ENCODE results near the gene IFNL4. TPM values are rescaled to one million over a fixed set of nuclear protein-coding genes. Genes with fewer than 3 reads are reported as not detected.

The IFNL4 gene
- total RNA-seq, 1 experiment from 2014 or later = not detected

DNA sequence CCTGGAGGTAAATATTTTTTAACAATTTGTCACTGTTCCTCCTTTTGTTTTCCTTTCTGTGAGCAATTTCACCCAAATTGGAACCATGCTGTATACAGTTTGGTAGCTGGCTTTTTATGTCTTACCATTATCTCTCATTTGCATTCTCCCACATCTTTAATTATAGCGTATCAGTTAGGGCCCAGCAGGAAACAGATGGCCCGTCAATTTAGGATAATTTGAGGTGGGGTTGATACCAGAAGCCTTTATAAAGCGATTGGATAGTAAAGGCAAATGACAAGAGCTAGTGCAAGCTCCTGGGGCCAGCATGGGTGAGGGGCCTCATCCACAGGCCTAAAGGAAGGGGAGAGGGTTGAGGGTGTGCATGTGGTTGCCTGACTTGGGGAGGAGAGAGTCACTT lies 3.8 kb upstream of the IFNL4 start:
- Histone ChIP-seq H3K9me3 (ENCODE audit: control insufficient read depth, low read depth, low read length) (no peaks in the 10 kb centered on the region), H2AFZ (ENCODE audit: low read length) (no peak overlapping the region)
- peaks cover 95% of the 10 kb centered on the region for H3K27me3 Mint-ChIP-seq (ENCODE audit: low read depth)

More for the DNA sequence above, 3.8 kb upstream of the IFNL4 start:
- Histone ChIP-seq H4K5ac (ENCODE audit: insufficient read length, low read depth, low read length) (no peak overlapping the region), H2BK20ac (ENCODE audit: low read depth, low read length, poor library complexity, severe bottlenecking) (no peak overlapping the region), H3K4me1 (ENCODE audit: insufficient read depth, low read length) (no peaks in the 10 kb centered on the region), H3K23me2 (ENCODE audit: insufficient read length, low read depth, low read length, poor library complexity, severe bottlenecking) (peaks cover 5% of the 10 kb centered on the region), H4K91ac (ENCODE audit: insufficient read length, low read depth, low read length) (no peak overlapping the region), H2BK12ac (ENCODE audit: insufficient read length, low read depth, low read length) (no peak overlapping the region), H4K8ac (replicated peaks; ENCODE audit: insufficient read length, low read depth, low read length) (no peak overlapping the region), H2AK5ac (ENCODE audit: insufficient read length, low read length) (no peak overlapping the region), H2BK15ac (ENCODE audit: low read depth, low read length) (no peak overlapping the region), H3K79me1 (ENCODE audit: insufficient read depth, low read depth, low read length, poor library complexity, severe bottlenecking) (no peaks in the 10 kb centered on the region), H2BK120ac (ENCODE audit: low read depth, low read length, poor library complexity, severe bottlenecking) (no peak overlapping the region), H3K18ac (ENCODE audit: insufficient read length, low read depth, low read length) (no peak overlapping the region), H3K56ac (ENCODE audit: insufficient read length, low read depth, low read length) (no peak overlapping the region), H3K9ac (ENCODE audit: extremely low read depth, insufficient read length, low read length) (no peak overlapping the region), H3K23ac (ENCODE audit: insufficient read length, low read depth, low read length) (no peak overlapping the region), H3K27me3 (ENCODE audit: insufficient read depth, low read length) (peaks cover 28% of the 10 kb centered on the region; the same call in 1 of the 2 replicates), H3K14ac (ENCODE audit: insufficient read depth, low read length) (no peak overlapping the region), H3T11ph (ENCODE audit: low read length) (no peak overlapping the region), H3K4ac (ENCODE audit: low read depth, low read length) (no peak overlapping the region), H3K4me2 (ENCODE audit: insufficient read depth, insufficient read length, low read length) (no peak overlapping the region), H3K79me2 (ENCODE audit: insufficient read depth, low read length) (no peaks in the 10 kb centered on the region), H2BK5ac (ENCODE audit: insufficient read length, low read length) (no peak overlapping the region), H4K20me1 (ENCODE audit: control insufficient read depth, insufficient read depth, insufficient read length) (no peaks in the 10 kb centered on the region), H3K27ac (ENCODE audit: insufficient read length, low read depth, low read length) (no peak overlapping the region)
- Mint-ChIP-seq H3K27ac (no peak overlapping the region), H3K36me3 (ENCODE audit: insufficient read depth in 1 of 3, low read depth in 3 of 3) (no peaks in the 10 kb centered on the region), H3K4me1 (peaks cover 0 to 2% of the 10 kb centered on the region in 2 experiments; a peak in 1 of 4 replicates), H3K9me3 (no peaks in the 10 kb centered on the region), H3K4me3 (no peak overlapping the region)
- TF ChIP-seq, protein P1, sequence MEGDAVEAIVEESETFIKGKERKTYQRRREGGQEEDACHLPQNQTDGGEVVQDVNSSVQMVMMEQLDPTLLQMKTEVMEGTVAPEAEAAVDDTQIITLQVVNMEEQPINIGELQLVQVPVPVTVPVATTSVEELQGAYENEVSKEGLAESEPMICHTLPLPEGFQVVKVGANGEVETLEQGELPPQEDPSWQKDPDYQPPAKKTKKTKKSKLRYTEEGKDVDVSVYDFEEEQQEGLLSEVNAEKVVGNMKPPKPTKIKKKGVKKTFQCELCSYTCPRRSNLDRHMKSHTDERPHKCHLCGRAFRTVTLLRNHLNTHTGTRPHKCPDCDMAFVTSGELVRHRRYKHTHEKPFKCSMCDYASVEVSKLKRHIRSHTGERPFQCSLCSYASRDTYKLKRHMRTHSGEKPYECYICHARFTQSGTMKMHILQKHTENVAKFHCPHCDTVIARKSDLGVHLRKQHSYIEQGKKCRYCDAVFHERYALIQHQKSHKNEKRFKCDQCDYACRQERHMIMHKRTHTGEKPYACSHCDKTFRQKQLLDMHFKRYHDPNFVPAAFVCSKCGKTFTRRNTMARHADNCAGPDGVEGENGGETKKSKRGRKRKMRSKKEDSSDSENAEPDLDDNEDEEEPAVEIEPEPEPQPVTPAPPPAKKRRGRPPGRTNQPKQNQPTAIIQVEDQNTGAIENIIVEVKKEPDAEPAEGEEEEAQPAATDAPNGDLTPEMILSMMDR (conservative IDR thresholded peaks at IDR 0.05) = no peak
- no CpG with 5 or more reads among the region's 3 CpGs for WGBS (ENCODE audit: extremely low coverage, insufficient read length, low lambda C conversion rate)
- DNase-seq = no peak
